KG1 (cell line): ENCODE data around the gene CACNA1C.

Experiments
- DNase-seq: peaks from one replicate; lab custom pipeline; 2025; lab: John Stamatoyannopoulos, UW

The CACNA1C gene

DNA sequence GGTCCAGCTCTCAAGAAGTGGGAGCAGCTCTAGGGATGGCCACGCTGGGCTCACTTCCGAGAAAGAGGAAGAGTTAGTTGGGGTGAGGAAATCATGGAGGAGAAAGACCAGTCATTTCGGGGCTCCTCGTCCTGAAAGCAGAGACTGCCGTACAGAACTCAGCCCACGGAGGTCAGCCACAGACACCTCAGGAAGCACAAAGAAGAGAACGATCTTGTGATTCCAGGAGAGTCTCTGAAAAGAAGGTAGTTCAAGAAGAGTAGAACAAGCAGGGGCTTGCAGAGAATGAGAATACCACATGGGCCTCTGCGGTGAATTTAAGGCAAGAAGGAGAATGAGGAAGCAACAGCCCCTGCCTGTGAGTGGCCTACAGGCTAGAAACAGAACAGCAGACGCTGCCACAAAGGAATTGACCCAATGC, 311.9 kb downstream of the CACNA1C start:
- DNase-seq, result peak; percentile 34

DNA sequence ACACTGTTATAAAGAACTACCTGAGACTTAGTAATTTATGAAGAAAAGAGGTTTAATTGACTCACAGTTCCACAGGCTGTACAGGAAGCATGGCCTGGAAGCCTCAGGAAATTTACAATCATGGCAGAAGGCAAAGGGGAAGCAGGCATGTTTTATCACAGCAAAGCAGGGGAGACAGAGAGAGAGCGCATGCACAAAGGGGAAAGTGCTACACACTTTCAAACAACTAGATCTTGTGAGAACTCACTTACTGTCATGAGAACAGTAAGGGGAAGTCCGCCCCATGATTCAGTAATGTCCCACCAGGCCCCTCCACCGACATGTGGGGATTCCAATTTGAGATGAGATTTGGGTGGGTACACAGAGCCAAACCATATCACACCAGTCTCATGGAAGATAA, 313.9 kb downstream of the CACNA1C start:
- no peak for DNase-seq

DNA sequence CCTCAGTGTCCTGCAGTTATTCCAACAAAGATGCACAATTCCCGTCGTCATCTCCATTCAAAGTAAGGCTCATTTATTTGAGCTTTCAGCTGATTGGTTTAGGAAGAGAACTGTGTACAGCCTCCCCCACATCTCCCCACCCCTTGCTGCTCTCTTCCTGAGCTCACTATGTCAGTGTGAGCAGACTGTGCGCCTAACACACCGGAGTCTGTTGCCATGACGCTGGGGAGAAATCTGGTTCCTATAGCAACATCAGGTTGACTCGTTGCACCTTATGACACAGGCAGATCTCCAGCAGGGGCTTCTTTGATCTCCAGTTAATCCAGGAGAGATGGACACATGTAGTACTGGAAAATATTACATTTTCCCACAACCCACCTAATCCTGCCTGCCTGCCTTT, 319.4 kb downstream of the CACNA1C start:
- DNase-seq, result no peak

DNA sequence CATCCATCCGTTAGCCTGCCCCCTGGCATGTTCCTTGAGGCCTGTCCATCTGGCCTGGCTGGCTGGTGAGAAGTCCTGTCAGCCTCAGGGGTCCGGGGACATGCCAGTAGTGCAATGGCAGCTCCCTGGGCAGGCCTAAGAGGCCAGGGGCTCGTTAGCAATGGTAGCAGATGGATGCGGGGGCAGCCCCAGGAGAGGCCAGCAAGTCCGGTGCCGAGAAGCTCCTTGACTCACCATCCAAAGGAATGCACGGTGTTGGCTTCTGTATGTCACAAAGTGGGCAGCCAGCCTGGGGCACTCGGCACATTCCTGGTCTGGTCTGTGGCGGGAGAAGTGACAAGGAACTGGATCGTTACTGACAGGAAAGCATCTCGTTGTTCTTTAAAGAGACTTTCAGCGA, 319.9 kb downstream of the CACNA1C start:
- DNase-seq, result no peak

DNA sequence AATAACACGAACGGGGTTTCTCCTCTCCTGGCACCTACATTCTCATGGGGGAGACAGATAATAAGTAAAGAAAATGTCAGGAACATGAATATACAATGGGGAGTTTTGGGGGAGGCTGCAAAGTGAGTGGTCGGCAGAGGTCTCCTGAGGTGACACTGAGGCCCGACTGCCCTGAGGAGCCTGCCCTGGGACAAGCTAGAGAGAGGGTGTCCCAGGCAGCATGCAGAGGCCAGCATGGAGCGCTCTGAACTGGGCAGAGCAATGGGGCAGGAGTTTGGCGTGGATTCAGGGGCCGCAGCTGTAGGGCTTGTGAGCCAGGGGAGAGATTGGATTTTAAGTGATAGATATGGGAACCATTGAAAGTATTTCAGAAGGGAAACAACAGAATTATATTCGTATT, 320.5 kb downstream of the CACNA1C start:
- no peak for DNase-seq

DNA sequence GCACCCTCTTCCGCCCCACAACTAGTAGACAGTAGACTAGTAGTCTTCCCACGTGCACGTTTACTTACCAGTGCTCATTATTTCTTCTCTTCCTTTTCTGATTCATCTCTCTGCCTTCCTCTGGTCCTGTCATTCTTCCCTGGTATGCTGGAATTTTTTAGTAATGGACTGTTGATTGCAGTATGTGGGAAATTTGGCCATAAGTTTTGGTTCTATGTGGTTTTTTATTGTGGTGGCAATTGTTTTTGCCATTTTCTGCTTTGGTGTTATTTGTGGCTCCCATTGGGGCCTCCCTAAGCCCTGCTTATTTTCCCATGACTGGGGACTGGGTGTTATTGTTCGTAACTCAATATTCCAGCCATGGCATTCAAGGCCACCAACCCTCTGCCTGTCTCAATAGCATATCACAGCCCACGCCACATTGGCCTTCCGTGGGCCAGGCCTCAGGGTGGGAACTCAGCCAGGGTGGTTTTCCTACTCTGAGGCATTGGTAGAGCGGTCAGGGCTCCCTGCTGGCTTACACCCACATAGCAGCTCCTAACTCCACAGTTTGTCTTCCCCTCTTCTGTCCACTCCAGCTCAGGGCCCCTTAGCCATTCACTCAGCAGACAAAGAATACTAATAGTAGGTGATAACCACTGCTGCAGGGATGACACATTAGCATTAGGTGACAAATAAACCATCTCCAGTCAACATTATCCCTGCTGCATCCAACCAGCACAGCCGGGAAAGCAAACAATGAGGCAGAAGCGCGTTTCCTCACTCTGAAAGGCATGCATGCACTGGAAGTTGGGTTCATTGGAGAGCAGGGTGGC, 321.5 kb downstream of the CACNA1C start:
- no peak for DNase-seq

DNA sequence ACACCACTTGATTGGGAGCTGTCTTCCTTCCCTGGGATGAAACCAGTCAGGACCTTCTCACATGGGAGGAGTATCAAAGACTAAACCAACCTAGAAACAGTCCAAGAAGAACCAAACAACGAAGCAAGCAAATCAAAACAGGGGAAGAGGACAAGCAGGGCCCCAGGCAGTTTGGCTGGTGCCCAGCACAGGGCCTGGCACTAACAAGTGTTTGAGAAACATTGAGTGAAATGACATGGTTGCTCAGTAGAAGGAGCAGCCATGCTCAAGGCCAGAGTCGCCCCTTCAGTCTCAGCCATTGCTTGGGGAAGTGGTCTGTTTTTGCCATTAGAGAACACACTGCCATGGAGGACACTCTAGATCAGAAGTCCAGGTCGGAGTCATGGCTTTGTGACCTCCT, 323.1 kb downstream of the CACNA1C start:
- no peak for DNase-seq

DNA sequence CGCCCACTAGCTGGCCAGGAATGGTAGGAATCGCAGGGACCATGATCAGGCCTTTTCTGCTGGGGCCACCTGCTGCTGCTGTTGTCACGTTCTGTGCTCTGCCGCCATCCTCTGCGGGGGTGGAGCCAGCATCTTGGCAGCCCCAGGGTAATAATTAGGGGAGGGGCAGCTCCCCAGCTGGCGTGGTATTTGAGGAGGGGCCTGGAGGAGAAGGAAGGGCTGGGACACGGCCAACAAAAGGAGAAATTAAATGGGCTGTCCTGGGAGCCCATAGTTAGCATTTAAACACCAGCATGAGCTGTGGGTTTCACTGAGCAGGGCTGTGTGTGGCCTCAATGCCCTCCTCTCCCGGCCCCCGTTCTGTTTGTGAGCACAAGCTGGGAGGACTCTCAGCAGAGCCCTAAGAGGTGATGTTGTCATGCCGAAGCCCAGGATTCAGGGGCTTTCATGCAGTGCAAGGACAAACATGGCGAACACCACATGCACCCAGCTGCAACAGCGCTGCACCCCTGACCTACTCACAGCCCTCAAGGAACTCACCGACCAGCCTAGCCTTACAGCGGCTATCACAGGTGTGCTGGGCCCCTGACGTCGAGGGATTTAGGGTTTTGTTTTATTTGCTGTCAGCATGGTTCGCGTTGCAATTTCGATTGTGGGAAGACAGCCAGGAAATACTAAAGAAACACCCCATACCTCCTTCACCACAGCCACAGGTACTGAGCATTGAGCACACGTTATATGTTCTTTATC, 324.3 kb downstream of the CACNA1C start:
- DNase-seq, result no peak

DNA sequence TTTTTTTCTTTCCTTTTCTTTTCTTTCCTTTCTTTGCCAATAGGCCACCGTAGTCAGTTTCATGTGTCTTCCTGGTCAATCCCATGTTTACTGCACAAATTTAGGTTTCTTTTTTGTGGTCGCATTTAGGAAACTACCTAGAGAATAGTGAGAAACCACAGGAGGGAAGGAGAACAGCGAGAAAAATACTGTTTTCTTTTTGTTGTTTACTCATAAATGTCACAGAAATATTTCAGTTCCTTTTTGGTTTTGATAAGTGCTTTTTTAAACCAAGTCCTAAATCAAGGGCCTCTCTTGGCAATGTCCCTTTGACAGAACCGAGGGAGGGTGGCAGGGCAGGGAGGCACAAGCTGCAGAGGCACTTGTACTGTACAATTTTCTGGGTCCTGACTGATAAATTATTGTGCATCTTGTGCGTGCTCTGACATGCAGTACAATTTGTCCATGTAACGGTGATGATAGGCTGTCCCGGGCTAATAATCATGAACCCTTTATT, 326.1 kb downstream of the CACNA1C start:
- no peak for DNase-seq

DNA sequence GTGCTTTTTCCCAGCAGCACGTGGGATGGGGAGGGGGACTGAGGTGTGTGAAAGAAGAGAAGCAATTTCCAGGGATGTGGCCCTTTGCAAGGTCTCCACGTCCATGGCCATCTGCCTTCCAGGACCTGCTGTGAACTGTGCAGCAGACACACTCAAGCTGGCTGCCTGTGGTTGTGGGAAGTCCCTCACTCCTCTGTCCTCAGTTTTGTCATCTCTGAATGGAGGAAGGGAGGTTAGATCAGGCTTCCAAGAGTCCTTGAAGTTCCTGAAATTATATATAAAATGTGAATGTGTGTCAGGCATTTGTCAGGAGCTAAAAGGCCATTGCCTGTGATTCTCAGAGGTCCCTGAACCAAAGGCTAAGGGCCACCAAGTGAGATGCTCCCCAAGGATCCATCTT, 328.2 kb downstream of the CACNA1C start:
- DNase-seq, result no peak

DNA sequence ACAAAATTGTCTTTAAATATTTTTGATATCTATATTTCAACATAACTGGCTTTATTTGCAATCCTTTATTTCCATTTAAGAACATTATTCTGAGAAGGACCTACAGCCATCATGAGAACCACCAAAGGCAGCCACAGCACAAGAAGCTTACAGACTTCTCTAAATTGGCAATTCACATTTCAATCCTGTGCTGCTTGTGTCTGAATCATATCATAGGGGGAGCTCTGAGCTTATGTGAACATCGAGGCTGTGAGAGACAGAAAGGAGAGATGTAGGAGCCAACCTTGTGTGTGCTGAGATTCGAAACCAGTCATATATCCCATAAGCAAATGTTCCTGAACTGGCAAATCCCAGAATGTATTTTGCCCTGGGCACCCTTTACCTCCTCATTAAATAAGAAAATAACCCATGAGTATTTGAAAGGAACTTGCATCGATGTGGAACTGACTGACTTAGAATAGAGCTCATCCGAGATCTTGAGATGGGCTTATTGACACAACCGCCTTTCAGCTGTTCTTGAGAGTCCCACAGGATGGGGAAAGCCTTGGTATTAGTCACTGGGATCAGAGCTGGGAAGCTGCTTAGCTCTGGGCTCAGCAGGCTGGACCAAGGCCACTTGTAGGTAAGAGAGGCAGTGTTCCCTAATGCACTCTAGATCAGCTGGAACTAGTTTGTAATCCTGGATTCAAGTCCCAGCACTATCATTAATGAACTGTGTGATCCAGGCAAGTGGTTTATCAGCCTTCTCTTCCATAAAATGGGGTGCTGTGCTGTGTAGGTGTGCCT, 329.8 kb downstream of the CACNA1C start:
- DNase-seq, result no peak

DNA sequence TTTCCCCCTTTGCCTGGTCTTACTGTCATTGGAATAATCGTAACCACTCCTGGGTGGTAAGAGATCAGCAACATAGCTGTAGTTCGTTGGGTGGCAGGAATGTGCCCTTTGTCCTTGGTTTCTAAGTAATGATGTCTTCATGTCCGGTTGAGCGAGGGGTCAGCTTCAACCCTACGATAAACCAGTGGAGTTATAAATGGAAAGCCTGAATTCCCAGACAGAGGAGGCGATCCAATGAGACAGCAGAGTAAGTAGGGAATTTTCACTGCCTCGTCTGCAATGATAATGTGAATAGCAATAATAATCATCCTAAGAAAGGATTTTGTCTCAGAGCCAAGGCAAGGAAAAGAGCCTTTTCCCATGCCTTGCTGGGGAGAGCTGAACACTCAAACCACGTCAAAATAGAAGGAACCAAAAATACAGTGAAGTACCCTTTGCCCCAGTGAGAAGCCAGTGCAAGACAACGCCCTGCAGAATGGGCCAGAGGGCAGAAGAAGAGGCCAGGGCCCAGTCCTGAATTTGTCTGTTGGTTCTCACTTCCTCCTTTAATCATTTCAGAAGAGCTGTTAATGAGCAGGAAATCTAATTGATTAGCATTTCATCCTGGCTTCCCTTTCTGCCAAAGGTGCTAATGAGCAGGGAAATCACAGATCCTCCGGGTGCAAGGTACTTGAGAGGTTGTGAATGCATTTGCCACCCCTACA, 330.7 kb downstream of the CACNA1C start:
- no peak for DNase-seq

DNA sequence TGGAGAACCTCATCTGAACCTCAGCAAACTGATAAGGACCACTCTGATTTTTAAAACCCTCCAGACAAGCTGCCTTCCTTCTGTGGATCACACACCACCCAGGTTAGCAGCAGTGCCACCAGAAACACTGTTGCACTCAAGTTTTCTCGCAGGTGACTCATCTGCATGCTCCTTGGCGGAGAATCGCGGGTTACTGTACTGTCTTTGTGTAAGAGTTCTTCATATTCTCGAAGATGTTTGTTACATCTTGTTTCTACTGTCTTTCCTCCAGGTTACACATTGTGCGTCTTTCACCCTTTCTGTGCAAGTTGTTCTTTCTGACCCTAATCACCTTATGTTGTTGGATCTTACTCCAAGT, 331.2 kb downstream of the CACNA1C start:
- no peak for DNase-seq

DNA sequence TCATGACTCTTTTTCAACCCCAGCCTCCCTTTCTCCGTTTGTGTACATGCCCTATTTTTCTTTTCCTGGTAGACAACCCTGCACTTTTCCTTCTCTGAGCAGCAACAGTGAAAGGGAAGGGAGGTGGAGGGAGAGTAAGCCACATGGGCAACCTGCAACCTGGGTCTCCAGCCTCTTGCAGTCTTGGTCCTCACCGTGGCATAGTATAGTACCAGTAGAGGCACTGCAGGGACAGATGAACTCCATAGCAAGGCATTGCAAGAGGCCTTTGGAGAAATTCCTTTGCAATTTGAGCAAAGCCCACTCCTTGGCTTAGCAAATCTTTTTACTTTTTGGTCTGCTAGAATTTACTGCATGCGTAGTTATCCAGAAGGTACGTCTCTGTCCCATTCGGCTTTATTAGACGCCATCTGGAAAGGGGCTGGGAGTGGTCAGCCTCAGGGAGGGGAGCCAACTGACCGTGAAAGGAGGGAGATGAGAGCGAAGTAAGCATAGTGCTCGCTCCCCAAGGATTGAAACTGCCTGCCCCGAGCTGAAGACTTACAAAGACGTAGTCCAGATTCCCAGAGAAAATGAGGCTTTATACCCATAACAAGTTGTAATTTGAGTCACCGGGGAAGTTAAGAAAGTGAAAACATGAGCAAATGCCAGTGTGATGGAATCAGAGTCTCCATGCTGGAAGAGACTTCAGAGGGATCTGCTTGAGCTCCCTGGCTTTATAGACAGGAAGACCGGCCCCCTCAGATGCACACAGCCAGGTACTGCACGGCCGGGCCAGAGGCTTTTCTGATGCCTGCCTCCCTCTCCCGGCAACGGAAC, 332.0 kb downstream of the CACNA1C start:
- DNase-seq, result no peak

DNA sequence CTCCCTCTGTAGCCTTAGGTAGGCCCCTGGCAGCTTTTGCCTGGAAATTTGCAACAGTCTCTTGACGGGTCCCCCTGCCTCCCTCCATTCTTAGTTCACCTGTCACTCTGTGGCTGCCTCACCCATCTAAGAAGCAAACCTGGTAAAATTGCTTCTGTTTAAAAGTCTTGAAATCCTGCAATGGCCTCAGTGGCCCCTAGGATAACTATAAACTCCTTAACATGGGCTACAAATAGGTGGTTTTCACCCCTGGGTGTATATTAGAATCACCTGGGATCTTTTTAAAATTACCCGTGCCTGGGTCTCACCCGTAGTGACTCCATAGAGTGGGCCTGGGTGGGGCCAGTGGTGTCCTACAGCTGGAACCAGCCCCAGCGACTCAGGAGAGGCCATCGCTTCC, 332.7 kb downstream of the CACNA1C start:
- no peak for DNase-seq

DNA sequence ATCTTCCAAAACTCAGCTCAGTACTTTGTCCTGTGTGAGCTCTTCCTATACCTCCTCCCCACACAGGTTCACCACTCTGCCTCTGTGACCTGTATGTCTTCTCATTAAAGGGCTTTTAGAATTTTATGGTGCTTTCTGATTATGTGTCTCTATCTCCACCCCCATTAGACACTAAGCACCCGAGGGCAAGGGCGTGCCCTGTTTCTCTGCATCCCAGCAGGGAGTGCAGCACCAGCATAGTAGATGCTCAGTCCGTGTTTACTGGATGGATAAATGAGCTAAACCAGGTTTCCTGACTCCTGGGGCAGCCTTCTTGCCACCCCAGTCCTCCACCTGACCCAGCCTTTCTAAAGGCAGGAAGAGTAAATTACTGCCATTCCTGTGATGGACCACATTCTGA, 333.8 kb downstream of the CACNA1C start:
- no peak for DNase-seq

DNA sequence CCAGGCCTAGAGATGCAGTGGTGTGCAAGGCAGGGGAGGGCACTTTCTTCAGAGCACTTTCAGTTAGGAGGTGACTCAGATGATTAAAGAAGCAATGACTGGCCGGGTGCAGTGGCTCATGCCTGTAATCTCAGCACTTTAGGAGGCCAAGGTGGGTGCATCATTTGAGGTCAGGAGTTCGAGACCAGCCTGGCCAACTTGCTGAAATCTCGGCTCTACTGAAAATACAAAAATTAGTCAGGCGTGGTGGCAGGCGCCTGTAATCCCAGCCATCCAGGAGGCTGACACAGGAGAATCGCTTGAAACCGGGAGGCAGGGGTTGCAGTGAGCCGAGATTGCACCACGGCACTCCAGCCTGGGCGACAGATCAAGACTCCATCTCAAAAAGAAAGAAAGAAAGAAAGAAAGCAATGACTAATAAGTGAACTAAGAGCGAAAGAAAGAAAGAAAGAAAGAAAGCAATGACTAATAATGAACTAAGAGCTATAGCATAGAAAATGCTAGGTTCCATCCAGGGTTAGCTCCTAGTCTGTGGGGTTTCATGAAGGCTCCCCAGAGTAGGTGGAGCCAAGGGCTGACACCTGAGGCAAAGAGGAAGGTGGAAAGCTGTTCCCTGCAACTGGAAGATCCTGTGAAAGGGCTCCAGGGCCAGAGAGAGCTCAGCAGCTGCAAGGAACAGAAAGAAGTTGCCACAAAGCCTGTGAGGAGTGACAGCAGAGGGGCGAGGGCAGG, 334.5 kb downstream of the CACNA1C start:
- DNase-seq, result no peak

DNA sequence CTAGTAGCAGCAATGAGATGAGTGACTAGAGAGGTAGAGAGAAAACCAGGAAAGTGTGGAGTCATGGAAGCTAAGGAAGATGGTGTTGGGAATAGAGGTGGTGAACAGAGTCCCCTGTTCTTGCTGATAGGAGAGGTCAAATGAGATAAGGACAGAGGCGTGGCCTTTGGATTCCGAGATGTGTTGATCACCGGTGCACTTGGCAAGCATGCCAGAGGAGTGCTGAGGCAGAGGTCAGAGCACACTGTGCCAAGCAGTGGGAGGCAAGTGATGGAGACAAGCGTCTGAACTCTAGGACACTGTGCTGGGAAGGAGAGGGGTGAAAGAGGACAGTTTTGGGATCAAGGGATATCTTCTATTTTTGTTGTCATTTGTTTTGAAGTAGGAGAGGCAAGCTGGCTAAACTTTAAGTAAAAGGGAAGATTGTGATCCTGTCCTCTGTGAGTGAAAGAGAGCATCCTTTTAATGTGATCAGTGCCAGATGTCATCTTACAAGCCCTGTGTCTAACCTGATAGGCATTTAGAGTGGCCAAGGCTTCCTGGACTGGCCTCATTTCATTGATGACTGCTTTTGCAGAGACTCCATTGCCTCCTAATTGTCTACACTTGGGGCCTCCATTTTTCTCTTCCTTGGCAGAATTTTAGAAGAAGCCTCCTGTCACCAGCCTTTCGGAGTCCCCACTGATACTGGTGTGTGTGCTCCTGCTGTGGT, 336.4 kb downstream of the CACNA1C start:
- no peak for DNase-seq

DNA sequence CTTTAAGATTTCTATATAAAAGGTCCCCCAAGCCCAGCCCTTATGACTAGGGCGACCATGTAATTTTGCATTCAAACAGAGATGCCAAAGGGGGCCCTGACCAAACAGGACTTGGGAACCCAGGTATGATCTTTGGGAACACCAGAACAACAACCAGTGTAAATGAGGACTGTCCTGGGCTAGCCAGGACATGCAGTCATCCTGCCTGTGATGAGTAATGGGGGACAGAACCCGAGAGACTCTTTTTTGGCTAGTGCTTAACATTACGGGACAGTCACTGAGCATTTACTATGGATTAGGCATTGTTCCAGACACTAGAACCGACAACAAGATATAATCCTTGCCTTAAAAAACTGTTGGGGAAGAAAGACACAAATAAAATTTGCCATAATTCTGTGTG, 337.3 kb downstream of the CACNA1C start:
- no peak for DNase-seq
